Fibroblast of the aortic adventitia (primary cell): ENCODE measurements around the gene ZNRD2. TPM values are rescaled to one million over a fixed set of nuclear protein-coding genes. Genes with fewer than 3 reads are reported as not detected.

Source experiments
- DNase-seq: peaks from one replicate; pipeline ENCODE4 v3.0.0-alpha.2; 2010; ENCODE audit warnings: low read depth
- H3K4me3 ChIP-seq: 2 replicates; pipeline ENCODE4 v1.5.1; 2011; ENCODE audit warnings: low read depth, mild to moderate bottlenecking, control low read depth, low read length, moderate library complexity
- total RNA-seq: library from RNA; depleted of rRNA; stranded (reverse); fragments of >200 nt; gene quantifications from 2 replicates; pipeline ENCODE4 v1.2.3, GENCODE V29; 2012; ENCODE audit warnings: low replicate concordance
- TF ChIP-seq, protein P1 (sequence below): IDR thresholded peaks from 2 replicates; pipeline ENCODE4 v1.5.1; 2011; ENCODE audit warnings: mild to moderate bottlenecking, low read length, control low read depth, inconsistent platforms; ENCODE audit not compliant: insufficient read depth

Gene ZNRD2
- total RNA-seq, 1 donor: 48.0 TPM

DNA sequence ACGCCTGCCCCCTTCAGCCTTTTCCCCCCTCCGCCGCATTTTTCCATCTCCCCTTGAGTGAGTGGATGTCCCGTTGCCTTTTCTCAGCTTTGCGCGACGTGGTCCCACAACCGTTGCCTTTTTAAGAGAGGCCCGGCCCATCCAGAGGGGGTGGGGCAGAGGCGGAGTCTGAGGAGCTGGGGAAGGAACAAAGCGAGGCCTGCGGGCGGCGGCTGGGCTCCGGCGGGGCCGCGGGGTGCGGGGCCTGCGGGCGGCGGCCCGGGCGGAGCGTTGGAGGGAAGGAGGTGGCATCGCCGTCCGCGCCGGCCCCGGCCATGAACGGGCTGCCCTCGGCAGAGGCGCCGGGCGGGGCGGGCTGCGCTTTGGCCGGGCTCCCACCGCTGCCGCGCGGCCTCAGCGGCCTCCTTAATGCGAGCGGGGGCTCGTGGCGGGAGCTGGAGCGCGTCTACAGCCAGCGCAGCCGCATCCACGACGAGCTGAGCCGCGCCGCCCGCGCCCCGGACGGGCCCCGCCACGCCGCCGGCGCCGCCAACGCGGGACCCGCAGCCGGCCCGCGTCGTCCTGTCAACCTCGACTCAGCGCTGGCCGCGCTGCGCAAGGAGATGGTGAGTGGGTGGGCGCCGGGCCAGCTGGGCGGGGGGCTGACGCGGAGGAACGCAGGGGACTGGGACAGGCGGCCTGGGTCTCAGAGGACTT is 2.2 kb downstream of the ZNRD2 start, which contains the start of gene FAM89B:
TSS of gene FAM89B (plus strand) at position 183 of the 696 bp plus-strand sequence. CDS start at position 315, 132 bp downstream.
- TF ChIP-seq, protein P1, sequence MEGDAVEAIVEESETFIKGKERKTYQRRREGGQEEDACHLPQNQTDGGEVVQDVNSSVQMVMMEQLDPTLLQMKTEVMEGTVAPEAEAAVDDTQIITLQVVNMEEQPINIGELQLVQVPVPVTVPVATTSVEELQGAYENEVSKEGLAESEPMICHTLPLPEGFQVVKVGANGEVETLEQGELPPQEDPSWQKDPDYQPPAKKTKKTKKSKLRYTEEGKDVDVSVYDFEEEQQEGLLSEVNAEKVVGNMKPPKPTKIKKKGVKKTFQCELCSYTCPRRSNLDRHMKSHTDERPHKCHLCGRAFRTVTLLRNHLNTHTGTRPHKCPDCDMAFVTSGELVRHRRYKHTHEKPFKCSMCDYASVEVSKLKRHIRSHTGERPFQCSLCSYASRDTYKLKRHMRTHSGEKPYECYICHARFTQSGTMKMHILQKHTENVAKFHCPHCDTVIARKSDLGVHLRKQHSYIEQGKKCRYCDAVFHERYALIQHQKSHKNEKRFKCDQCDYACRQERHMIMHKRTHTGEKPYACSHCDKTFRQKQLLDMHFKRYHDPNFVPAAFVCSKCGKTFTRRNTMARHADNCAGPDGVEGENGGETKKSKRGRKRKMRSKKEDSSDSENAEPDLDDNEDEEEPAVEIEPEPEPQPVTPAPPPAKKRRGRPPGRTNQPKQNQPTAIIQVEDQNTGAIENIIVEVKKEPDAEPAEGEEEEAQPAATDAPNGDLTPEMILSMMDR: no peak
- peak within 1 kb of the TSS; percentile 93 for H3K4me3 ChIP-seq
- peak; percentile 82 for DNase-seq

DNA sequence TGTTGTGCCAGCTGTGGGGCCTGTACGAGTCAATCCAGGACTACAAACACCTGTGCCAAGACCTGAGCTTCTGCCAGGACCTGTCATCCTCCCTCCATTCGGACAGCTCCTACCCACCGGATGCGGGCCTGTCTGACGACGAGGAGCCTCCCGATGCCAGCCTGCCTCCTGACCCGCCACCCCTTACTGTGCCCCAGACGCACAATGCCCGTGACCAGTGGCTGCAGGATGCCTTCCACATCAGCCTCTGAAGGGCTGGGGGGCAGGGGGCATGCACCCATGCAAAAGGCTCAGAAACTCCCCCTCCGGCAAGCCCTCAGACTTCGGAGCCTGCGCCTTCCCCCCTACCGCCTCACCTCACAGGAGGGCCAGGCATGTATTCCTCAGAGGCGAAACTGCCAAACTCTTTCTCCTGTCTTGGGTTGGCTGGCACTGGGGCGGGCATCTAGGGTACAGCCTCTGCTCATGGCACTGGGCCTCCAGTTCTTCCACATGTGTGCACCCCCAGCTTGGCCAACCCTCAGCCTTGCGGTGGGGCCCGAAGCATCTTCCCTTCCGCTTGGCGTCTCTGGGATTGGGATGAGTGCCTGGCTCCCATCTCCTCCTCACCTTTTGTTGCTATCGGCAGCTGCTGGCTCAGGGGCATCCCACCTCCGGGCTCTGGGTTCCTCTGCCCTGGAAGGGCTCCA is 3.3 kb downstream of the ZNRD2 start:
- TF ChIP-seq, protein P1: no peak
- peak overlapping the region; percentile 93 for H3K4me3 ChIP-seq
- no peak for DNase-seq

DNA sequence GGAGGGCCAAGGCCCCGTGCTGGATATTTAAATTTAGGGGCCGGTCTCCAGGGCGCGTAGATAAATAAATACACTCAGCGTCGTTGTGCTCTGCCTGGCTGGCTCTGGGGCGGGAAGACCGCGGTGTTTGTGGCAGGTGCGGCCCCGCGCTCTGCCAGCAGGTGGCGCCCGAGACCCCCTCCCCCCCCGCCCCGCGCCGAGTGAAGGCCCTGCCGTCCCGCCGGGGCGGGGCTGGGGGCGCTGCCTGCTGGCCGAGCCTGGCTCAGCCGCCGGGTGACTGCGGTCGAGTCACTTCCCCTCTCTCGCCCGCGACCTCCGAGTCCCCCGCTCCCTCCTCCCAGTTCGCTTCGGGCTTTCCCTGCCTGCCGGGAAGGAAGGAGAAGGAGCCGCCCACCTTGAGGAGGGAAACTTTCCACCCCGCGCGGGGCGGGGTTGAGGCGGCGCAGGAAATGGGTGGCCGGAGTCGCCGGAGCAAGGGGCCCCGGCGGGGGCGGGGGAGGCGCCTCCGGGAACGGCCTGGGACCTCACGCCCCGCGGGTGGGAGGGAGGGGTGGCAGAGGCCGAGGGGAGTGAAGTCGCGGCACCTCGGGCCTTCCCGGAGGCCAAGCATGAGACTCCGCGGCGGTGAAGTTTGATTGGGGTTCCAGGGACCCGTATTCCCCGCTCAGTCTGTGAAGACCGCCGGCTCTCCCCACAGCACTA is 4.0 kb downstream of the ZNRD2 start:
- TF ChIP-seq, protein P1: peak; percentile 67
- DNase-seq: peak; percentile 95
- H3K4me3 ChIP-seq: peak overlapping the region; percentile 93

DNA sequence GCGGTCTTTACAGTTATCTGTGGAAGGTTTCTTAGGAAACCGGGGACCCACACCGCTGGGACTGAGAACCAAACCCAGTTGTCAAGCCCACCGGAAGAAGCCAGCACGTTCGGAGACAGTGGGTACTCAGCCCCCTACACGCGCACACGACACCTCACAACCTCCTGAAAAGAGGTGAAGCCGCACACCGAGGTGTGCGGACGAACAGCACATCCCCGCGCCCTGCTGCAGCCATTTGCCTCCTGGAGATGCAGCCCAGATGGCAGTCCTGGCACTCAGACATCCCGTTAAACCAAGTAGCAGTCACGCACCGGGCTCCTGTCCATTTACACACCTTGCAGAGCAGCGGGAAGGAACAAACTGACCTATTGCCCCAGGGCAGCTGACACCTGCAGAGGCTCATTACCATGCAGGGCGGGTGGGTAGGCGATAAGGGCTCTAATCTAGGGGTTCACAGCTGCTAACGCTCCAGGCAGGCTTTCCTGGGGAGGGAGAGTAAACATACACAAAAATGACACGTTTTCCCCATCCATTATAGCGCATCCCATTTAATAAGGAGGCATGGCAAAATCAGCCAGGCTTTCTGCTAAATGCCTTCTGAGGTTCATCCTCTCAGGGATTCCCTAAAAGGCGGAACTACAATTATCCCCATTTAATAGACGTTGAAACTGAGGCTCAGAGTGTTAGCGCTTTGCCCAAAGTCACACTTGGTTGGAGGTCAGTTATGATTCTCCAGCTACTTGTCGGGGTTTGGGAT is 4.7 kb downstream of the ZNRD2 start:
- peak overlapping the region; percentile 69 for H3K4me3 ChIP-seq
- TF ChIP-seq, protein P1: no peak
- DNase-seq: peak; percentile 33

DNA sequence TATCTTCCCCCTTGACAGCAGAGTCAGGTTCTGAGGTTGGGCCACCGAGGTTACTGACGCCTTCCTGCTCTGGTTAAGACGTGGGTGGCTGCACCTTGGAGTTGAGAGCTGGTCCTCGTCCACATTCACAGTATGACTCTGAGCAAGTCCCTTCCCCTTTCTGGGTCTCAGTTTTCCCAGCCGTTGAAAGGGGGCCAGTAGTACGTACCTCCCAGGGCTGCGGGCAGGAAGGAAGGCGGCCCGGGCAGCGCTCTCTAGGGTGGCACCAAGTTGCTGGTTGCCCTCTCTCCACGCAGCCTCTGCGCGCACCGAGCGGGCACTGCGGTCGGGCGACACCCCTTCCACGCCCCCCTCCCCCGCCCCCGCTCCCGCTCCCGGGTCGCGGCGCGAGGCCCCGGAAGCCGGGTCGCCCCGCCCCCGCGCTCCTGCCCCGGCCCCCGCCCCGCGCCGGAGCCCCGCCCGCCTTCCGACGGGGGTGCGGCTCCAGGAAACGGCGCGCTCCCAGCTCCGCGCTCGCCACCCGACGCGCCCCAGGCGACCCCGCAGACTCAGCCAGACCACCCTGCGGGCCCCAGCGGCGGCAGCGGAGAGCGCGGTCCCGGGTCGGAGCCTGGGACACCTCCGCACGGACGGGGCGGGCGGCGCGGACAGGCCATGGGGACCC is 5.4 kb downstream of the ZNRD2 start, which contains the start of gene EHBP1L1:
TSS of gene EHBP1L1 (plus strand) at position 486 of the 664 bp plus-strand sequence. CDS start 250 bp downstream, outside the sequence.
- TF ChIP-seq, protein P1: no peak
- peak within 1 kb of the TSS; percentile 81 for H3K4me3 ChIP-seq
- peak; percentile 54 for DNase-seq
